Brain pericyte (primary cell): Measurements from ENCODE around the gene ZNF471.
A peak's percentile ranks its signal among the peaks of the same experiment; 100 is the strongest.

ENCODE experiments used
- DNase-seq: peaks from one replicate; pipeline ENCODE4 v3.0.0-alpha.2; 2012; ENCODE audit warnings: low read depth, low spot score

ZNF471 gene

DNA sequence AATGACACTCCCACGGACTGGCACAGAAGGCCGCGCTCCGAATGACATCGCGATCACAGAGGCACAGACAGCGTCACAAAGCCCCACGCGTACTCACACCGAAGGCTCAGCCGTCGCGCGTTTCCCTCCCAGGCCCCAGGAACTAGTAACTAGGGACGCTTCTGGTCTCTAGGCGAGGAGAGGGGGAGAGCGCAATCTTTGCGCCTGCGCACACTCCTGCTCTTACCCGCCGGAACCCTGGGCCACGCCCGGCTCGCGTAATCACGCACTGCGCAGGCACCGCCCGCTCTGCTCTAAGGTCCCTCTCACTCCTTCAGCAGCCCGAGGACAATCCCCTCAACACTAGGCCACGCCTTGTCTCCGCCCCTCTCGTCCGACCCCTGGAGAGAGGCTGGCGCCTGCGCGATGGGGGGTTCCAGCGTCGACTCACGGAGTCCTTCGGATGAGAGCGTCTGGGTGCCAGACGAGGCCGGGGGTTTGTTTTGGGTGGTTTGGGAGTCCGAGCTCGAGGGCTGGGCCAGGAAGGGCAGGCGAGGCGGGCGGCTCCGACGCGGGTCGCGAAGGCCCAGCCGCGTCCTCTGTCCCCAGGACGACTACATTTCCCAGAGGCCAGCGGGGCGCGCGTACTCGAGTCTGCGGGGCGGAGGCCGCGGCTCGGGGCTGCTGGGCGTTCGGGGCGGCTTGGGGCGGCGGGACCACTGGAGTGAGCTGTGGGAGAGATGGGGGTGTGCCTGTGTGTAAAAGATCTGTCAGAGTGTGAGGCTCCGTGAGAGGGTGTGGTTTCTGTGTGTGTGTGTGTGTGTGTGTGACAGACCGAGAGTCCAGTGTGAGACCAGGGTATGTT, at the start of gene ZNF471:
TSS of gene ZNF471 (plus strand) at position 410 of the 844 bp plus-strand sequence. CDS start 3,717 bp downstream, outside the sequence.
- DNase-seq: peak; percentile 95

GRCh38 chr19:56474308-56474707, 33.3 kb upstream of the ZNF471 start:
- DNase-seq: no peak

DNA sequence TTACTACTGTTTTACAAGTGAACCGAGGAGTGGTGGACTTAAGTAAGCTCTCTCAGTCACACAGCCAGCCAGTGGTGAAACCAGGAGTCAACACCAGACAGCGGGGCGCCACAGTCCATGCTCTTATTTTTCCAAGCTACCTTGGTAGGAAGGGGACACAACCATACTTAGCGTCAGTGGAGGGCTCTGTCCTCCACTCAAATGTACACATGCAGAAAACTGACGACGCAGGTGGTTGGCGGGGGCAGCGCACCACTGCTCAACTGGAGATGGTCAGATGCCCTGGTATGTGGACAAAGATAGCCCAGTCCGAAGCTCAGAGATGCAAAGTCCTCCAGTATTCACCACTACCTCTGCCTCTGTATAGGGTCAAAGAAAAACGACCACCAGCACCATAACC, 31.6 kb upstream of the ZNF471 start:
- no peak for DNase-seq

GRCh38 chr19:56476651-56477428, 30.8 kb upstream of the ZNF471 start, which contains the start of gene ZNF667:
Gene ZNF667 (minus strand): TSS chr19:56477345. CDS start chr19:56462370, 14,975 bp downstream.
- DNase-seq: no peak

GRCh38 chr19:56477429-56478338, 30.0 kb upstream of the ZNF471 start:
- peak; percentile 81 for DNase-seq

- DNase-seq: no peak
These were observed 16.3 kb upstream of the ZNF471 start for GRCh38 chr19:56491399-56491798.

- DNase-seq: no peak
These were observed 3.1 kb upstream of the ZNF471 start for GRCh38 chr19:56504581-56504980.

DNA sequence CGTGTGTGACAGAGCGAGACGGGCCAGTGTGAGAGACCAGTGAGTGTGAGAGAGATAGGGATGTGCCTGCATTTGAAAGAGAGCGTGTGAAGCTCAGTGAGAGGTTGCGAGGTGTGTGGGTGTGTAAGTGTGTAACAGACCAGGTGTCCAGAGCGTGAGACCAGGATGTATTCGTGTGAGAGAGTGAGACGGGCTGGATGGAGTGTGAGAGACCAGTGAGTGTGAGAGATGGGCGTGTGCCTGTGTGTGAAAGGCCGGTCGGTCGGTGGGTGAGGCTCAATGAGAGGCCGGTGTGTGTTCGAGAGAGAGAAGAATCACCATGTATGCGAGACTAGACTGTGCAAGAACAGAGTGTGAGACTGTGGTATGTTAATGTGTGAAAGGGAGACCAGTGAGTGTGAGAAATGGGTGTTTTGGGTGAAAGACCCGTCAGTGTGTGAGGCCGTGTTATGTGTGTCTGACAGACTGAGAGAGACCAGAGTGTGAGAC, 679 bp downstream of the ZNF471 start:
- DNase-seq: no peak

- no peak for DNase-seq
These were observed 17.7 kb downstream of the ZNF471 start for GRCh38 chr19:56525214-56525860.

DNA sequence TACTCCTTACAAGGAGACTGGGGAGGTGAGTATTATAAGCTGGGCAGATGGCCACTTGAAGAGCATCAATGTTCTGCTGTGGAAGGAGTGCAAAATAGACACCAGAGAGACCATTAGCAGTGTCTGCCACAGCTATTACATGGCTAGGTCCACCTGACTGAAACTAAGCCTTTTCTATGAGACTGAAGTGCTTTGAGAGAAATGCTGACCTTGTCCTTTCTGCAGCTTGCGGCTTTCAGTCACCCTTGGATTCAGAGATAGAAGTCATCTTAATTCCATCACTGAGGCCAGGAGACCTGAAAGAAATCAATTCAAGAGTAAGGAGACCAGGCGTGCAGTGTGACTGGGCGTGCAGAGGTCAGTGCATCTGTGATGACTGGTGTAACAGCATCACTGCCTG, 29.8 kb downstream of the ZNF471 start:
- no peak for DNase-seq

- peak; percentile 80 for DNase-seq
These were observed 30.7 kb downstream of the ZNF471 start for GRCh38 chr19:56538254-56538760.

- no peak for DNase-seq
These were observed 31.2 kb downstream of the ZNF471 start, which contains the start of gene ZFP28 for GRCh38 chr19:56538761-56539263. Gene ZFP28 (plus strand): TSS chr19:56538948. CDS start chr19:56539019, 71 bp downstream.

DNA sequence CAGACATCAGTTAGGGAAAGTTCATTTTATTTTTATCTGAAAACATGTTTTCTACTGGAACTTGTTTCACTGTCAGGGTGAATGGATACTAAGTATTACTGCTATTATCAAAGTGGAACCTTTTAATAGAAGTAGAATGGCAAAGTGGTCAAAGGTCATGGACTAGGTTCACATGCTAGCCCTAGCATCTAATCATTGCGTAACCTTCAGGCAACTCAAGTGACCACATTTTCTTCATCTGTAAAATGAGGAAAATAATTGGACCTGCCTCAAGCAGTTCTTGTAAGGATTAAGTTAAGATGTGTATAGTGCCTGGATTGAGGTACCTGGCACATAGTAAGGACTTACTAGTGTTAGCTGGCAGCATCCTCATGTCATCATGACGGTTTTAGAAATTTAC, 36.1 kb downstream of the ZNF471 start:
- no peak for DNase-seq

GRCh38 chr19:56547535-56547934, 39.9 kb downstream of the ZNF471 start:
- no peak for DNase-seq

GRCh38 chr19:56554272-56554869, 46.7 kb downstream of the ZNF471 start:
- no peak for DNase-seq

GRCh38 chr19:56562766-56563165, 55.1 kb downstream of the ZNF471 start:
- DNase-seq: no peak

DNA sequence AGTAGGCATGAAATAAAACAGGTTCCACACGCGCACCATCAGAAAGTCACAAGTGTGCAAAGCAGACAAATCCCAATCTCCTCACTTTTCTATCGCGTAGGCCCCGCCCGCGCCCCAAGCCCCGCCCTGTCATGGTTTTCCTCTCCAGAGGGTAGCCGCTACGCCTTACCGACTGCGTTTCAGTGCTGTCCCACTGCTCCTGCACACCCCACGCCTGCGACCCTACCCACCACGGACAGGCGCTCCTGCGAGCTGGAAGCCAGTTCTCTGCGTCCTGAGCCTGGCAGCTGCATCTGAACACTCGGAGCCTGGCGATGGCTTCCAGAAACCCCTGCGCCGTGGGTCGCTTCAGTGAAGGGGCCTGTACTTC, 59.2 kb downstream of the ZNF471 start:
- no peak for DNase-seq

GRCh38 chr19:56567274-56568120, 59.8 kb downstream of the ZNF471 start, which contains the start of gene ZNF470:
Gene ZNF470 (plus strand): TSS chr19:56567468. CDS start chr19:56570312, 2,844 bp downstream.
- peak; percentile 62 for DNase-seq

DNA sequence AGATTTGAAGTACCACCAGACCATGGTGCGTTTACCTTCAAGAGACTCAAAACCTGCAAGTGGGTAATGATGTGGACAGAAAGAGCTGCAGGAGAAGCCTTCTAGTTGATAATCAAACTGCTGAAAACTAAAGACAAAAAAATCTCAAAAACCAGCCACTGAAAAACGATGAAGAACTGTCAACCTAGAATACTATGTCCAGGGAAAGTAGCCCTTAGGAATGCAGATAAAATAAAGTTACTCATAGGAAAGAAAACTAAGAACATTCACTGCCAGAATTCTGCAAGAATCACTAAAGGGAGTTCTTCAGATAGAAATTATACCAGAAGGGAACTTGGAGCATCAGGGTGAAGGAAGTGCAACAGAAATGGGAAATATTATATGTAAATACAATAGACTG, 64.9 kb downstream of the ZNF471 start:
- no peak for DNase-seq
